ENCODE results near the gene ANKS1B.

DNA sequence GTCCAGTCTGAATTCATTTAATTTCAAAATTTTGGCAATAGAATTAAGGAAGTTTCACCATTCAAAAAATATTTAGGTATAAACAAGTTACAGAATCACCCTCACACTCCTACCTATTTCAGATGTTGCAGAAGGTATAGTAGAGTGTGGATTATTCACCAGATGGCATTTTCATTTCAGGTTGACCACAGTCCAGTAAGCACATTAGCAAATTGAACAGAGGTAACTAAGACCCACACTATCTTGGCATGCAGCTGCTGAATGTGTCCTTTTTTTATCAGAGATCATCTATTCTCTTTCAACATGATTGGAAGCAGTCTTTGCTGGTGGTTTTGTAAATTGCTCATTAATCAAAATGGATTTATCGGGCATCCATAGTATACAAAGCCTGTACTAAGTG, 488.9 kb downstream of the ANKS1B start:
- TF ChIP-seq EP300 (IDR thresholded peaks at IDR 0.05; ENCODE audit: borderline replicate concordance) (no peak), FOXM1 (IDR thresholded peaks at IDR 0.05; ENCODE audit: borderline replicate concordance, low read depth) (no peak)
- TF ChIP-seq, protein P1, sequence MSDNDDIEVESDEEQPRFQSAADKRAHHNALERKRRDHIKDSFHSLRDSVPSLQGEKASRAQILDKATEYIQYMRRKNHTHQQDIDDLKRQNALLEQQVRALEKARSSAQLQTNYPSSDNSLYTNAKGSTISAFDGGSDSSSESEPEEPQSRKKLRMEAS (IDR thresholded peaks at IDR 0.05), result no peak
